ENCODE measurements around the gene PDLIM4.

Gene PDLIM4

GRCh38 chr5:132293066-132293991 lies 35.8 kb downstream of the PDLIM4 start:
- DNase-seq = peak; percentile 63 to 65

- DNase-seq = peak; percentile 72 to 75
Observed at GRCh38 chr5:132293992-132294727, 36.7 kb downstream of the PDLIM4 start, which contains the start of gene SLC22A4. SLC22A4 (plus strand) TSS chr5:132294394; CDS start chr5:132294617, 223 bp downstream.

- peak; percentile 52 to 82 for DNase-seq
Observed at GRCh38 chr5:132294728-132295504, 37.4 kb downstream of the PDLIM4 start.

DNA sequence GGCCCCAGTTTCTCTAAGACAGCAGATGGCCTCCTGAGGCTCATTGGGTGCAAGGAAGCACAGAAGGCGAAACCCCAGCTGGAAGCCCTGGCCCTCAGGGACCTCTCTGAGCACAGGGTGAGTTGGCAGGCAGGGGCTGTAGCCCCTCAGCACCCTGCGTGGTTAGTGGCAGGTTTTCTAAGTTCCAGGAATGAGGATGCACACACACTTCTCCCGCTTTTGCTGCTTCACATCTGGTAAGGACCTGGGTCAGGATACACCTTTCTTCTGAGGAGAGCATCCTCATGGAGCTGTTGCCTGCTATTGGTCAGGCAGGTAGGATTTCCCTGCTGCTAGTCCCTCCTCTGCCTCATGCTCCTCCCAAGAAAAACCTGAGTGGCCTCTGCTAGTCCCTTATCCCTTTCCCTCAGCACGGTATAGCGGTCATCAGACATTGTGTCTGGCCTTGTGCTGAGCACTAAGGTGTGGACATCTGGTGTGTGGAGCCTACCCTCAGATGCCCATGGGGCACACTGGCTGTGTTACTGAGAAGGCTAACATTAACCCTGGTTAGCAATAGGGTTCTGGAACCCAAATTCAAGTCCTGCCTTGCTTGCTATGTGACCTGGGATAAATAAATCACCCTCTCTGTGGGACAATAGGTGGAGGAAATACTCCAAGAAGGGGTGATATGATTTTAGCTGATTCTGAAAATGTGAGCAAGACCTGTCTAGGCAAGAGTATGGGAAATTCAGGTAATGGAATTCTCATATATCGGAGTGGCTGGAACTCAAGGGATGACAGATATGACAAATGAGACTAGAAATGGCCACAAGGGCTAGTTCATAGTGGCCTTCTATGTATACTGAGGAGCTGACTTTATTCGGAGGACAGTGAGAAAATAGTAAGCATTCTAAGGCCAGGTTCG lies 38.3 kb downstream of the PDLIM4 start:
- no peak for DNase-seq

DNA sequence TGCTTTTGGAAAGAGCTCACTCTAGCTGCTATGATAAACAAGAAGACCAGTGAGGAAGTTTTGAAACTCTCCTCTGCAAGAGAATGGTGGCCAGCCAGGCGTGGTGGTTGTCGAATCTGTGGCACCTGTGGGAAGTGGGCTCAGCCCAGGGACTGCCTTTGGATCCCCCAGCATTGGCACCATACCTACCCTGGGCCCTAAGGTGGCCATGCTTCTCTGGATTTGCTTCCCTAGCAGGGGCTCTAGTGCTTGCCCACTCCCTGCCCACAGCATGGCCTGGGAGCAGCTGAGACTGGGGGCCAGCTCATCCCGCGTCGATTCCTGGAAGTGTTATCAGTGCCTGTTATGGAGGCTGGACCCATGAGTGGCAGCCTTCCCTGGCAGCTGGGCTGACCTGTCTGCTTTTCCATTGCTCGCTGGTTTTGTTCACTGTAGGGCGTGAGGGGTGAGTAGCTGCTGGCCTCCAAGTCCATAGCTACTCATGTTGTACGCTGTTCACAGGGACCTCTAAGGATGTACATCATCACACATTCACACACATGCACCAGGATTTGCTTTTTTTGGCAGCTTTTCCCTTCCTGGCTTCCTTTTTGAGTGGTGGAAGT lies 39.0 kb downstream of the PDLIM4 start:
- no peak for DNase-seq

DNA sequence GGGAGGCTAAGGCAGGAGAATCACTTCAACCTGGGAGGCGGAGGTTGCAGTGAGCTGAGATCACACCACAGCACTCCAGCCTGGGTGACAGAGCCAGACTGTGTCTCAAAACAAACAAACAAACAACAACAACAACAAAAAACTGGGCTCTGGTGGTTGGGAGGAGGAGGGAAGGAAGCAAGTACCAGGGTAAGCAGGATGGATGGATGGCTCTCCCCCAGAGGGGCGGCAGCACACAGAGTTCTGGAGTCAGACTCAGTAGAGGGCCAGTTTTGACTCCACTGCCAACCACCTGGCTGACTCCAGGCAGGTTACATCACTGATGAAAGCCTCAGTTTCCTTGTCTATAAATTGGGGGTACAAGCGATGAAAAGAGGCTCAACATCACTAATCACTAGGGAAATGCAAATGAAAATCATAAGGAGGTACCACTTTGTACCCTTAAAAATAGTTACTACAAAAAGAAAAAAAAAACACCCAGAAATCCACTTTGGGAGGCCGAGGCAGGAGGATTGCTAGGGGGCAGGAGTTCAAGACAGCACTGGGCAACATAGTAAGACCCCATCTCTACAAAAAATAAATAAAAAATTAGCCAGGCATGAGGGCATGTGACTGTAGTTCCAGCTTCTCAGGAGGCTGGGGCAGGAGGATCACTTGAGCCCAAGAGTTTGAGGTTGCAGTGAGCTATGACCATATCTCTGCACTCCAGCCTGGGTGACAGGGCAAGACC lies 39.9 kb downstream of the PDLIM4 start:
- no peak for DNase-seq

DNA sequence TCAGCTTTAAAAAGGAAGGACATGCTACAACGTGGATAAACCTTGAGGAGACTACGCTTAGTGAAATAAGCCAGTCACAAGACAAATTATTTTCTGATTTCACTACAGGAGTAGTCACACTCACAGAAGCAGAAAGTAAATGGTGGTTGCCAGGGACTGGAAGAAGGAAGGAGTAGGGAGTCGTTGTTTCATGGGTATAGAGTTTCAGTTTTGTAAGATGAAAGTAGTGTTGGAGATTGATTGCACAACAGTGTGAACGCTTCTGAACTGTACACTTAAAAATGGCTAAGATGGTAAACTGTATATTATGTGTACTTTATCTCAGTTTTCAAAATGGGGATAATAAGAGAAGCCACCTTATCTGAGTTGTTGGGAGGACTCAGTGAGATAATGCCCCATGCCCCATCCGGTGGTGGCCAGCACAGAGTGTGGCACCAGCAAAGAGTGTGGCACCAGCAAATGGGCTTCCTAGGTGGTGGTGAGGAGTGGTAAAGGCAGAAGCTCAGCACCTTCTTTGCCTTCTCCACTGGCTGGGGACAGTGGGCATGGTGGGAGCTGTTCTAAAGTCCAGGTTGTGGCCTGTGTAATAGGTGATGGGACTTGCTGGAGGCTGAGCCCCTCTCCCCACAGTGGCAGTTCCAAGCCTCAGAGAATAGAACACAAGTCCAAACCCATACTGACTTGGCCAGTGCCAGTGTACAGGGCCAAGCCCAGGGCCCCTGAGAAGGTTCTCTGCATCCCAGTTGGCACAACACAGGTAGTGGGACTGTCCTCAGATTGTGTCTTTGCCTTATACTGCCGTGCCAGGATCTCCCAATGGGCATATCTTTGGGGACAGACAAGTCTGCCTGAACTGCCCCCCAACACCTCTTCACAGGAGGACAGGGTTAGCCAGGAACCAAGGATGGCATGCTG lies 41.1 kb downstream of the PDLIM4 start:
- no peak for DNase-seq

GRCh38 chr5:132299917-132300316 lies 42.4 kb downstream of the PDLIM4 start:
- DNase-seq = no peak

GRCh38 chr5:132300577-132301343 lies 43.3 kb downstream of the PDLIM4 start:
- DNase-seq = no peak

- no peak for DNase-seq
Observed at GRCh38 chr5:132301344-132302271, 44.1 kb downstream of the PDLIM4 start.

DNA sequence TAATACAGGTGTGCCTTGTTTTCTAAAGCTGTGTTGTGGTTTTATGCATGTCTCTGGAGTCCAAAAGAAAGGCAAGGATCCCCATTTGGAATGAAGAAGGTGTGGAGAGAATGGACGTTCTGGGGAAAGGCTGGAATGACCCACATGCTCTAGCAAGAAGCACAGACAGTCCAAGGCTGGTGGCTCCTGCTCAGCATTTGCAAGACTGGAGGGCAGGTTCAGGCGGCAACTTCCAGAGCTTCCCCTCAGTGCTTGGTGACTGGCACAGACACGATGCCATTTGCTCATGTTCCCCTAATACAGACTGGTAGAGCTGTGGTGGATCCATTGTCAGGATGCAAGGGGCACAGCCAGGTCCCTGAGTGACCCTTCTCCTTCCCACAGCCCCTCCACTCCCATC lies 44.9 kb downstream of the PDLIM4 start:
- DNase-seq = no peak

GRCh38 chr5:132303589-132303988 lies 46.1 kb downstream of the PDLIM4 start:
- no peak for DNase-seq

- DNase-seq = no peak
Observed at GRCh38 chr5:132305420-132305819, 47.9 kb downstream of the PDLIM4 start.

DNA sequence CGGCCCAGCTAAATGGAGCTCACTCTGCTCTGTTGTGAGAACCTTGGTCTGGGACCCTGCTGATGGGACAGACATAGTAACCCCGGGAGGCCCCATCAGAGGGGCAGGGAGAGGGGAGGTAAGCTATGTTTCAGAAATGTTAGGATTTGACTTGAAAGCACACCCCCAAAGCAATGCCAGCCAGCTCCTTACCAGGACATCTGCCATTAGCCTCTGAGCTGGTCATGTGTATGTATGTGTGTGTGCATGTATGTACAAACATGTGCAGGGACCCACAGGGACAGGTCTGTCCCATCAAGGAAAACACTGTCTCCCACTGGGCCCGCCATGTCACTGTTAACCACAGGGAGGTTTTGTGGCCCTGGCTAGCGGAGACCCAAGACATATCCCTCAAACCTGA lies 51.2 kb downstream of the PDLIM4 start:
- DNase-seq = no peak

GRCh38 chr5:132309679-132310078 lies 52.2 kb downstream of the PDLIM4 start:
- DNase-seq = no peak

DNA sequence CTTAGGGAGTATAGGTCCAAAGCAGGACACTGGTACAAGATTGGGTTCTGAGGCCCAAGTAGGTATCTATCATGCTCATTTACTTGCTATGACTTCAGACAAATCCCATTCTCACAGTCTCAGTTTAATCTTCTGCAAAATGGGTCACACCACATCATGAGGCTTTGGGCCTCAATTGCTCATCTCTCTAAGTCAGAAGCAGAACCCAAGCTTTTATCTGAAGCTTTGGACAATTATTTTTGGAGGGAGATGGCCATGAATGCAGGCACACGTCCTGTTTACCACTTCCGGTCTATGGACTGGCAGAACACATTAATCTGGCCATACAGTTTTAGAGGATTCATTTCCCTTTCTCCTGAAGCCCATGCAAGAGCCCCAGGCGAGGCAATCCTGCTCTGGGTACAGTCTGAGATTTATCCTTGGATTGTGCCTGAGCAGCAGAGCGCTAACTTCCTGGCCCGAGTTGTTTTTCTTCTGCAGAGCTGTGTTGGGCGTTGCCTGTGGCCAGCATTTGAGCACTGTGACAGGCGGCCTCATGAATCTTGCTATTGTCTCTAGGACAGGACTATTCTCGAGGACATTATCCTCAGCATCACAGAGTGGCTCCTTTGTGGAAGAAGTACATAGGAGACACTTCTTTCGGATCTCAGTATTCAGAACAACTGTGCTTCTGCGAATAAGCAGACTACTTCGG lies 52.8 kb downstream of the PDLIM4 start:
- no peak for DNase-seq

DNA sequence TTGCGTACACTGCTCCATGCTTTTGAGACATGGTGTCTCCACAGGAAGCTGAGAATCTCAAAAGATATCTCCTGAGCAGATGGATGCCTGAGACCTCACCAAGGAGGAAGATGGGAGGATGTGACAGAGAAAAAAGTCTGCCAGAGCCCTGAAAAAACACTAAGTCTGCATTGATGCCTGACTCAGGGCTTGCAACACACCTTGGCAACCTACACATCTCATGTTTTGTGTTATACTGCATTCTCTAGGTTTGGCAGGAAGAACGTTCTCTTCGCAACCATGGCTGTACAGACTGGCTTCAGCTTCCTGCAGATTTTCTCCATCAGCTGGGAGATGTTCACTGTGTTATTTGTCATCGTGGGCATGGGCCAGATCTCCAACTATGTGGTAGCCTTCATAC lies 55.9 kb downstream of the PDLIM4 start:
- no peak for DNase-seq

Data from CD4-positive, alpha-beta T cell treated with Interferon alpha-2 for 1 hour (primary cell).